GM12878 (cell line): ENCODE results near the gene NRG3.
"Not testable (repeated sequence)": the region's sequence is repeated elsewhere in the genome, so short reads cannot be mapped to it uniquely, and the experiment has no call there.

Source experiments
- GABPA ChIP-seq: IDR thresholded peaks from 2 replicates; pipeline ENCODE4 v1.6.1; 2014; ENCODE audit warnings: antibody characterized with exemption, low read depth, mild to moderate bottlenecking, inconsistent platforms
- POLR2A ChIP-seq: IDR thresholded peaks from 2 replicates; pipeline ENCODE4 v1.6.1; 2011; ENCODE audit warnings: low read depth, mild to moderate bottlenecking, low read length
- SREBF2 ChIP-seq: IDR thresholded peaks from 2 replicates; pipeline ENCODE4 v1.6.1; 2012; ENCODE audit warnings: mild to moderate bottlenecking, low read length
- TAF1 ChIP-seq: IDR thresholded peaks from 2 replicates; pipeline ENCODE4 v1.6.1; 2011; ENCODE audit warnings: mild to moderate bottlenecking, low read depth, low read length, borderline replicate concordance
- ZNF207 ChIP-seq: fragments of 450-650 bp; IDR thresholded peaks from 2 replicates; pipeline ENCODE4 v1.6.1; 2014; ENCODE audit warnings: antibody characterized with exemption, mild to moderate bottlenecking, borderline replicate concordance
- TF ChIP-seq, protein P1 (sequence below): IDR thresholded peaks from 2 replicates; pipeline ENCODE4 v1.6.1; 2012; ENCODE audit warnings: mild to moderate bottlenecking, low read depth, low read length
- TF ChIP-seq, protein P2 (sequence below), 3 experiments: IDR thresholded peaks in 2 of 3; conservative IDR thresholded peaks in 1 of 3; 2 replicates each; pipeline ENCODE4 v1.5.1; 2011; ENCODE audit warnings: low read depth in 3 of 3, low read length in 3 of 3, mild to moderate bottlenecking in 3 of 3, control low read depth in 2 of 3, moderate library complexity in 2 of 3, inconsistent platforms in 1 of 3, mixed read lengths in 1 of 3; ENCODE audit not compliant: control insufficient read depth in 2 of 3, insufficient read depth in 1 of 3; ENCODE audit errors: extremely low read depth in 1 of 3
- TF ChIP-seq, protein P3 (sequence below): fragments of 450-650 bp; IDR thresholded peaks from 2 replicates; pipeline ENCODE4 v1.6.1; 2017; ENCODE audit warnings: mild to moderate bottlenecking

DNA sequence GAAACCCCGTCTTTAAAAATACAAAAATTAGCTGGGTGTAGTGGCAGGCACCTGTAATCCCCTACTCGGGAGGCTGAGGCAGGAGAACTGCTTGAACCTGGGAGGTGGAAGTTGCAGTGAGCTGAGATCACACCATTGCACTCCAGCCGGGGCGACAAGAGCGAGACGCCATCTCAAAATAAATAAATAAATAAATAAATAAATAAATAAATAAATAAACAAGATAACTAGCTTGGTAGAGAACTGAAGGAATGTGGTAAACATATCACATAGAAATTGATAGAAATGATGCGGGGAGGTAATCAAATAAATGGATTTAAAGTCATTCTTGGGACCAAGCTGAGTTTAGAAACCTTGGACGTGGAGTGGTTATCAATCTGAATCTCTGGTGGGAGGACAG, 1131.5 kb downstream of the NRG3 start:
- TF ChIP-seq, protein P1, sequence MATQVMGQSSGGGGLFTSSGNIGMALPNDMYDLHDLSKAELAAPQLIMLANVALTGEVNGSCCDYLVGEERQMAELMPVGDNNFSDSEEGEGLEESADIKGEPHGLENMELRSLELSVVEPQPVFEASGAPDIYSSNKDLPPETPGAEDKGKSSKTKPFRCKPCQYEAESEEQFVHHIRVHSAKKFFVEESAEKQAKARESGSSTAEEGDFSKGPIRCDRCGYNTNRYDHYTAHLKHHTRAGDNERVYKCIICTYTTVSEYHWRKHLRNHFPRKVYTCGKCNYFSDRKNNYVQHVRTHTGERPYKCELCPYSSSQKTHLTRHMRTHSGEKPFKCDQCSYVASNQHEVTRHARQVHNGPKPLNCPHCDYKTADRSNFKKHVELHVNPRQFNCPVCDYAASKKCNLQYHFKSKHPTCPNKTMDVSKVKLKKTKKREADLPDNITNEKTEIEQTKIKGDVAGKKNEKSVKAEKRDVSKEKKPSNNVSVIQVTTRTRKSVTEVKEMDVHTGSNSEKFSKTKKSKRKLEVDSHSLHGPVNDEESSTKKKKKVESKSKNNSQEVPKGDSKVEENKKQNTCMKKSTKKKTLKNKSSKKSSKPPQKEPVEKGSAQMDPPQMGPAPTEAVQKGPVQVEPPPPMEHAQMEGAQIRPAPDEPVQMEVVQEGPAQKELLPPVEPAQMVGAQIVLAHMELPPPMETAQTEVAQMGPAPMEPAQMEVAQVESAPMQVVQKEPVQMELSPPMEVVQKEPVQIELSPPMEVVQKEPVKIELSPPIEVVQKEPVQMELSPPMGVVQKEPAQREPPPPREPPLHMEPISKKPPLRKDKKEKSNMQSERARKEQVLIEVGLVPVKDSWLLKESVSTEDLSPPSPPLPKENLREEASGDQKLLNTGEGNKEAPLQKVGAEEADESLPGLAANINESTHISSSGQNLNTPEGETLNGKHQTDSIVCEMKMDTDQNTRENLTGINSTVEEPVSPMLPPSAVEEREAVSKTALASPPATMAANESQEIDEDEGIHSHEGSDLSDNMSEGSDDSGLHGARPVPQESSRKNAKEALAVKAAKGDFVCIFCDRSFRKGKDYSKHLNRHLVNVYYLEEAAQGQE = not testable (repeated sequence)
- TF ChIP-seq, protein P2, sequence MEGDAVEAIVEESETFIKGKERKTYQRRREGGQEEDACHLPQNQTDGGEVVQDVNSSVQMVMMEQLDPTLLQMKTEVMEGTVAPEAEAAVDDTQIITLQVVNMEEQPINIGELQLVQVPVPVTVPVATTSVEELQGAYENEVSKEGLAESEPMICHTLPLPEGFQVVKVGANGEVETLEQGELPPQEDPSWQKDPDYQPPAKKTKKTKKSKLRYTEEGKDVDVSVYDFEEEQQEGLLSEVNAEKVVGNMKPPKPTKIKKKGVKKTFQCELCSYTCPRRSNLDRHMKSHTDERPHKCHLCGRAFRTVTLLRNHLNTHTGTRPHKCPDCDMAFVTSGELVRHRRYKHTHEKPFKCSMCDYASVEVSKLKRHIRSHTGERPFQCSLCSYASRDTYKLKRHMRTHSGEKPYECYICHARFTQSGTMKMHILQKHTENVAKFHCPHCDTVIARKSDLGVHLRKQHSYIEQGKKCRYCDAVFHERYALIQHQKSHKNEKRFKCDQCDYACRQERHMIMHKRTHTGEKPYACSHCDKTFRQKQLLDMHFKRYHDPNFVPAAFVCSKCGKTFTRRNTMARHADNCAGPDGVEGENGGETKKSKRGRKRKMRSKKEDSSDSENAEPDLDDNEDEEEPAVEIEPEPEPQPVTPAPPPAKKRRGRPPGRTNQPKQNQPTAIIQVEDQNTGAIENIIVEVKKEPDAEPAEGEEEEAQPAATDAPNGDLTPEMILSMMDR (IDR thresholded peaks at IDR 0.05 in 2 of 3, conservative IDR thresholded peaks at IDR 0.05 in 1 of 3; ENCODE audit: control insufficient read depth in 2 of 3, extremely low read depth in 1 of 3, insufficient read depth in 1 of 3, low read depth in 3 of 3, low read length in 3 of 3) = not testable (repeated sequence)
- TF ChIP-seq GABPA, TAF1, POLR2A, ZNF207, SREBF2: not testable (repeated sequence)
- TF ChIP-seq, protein P3, sequence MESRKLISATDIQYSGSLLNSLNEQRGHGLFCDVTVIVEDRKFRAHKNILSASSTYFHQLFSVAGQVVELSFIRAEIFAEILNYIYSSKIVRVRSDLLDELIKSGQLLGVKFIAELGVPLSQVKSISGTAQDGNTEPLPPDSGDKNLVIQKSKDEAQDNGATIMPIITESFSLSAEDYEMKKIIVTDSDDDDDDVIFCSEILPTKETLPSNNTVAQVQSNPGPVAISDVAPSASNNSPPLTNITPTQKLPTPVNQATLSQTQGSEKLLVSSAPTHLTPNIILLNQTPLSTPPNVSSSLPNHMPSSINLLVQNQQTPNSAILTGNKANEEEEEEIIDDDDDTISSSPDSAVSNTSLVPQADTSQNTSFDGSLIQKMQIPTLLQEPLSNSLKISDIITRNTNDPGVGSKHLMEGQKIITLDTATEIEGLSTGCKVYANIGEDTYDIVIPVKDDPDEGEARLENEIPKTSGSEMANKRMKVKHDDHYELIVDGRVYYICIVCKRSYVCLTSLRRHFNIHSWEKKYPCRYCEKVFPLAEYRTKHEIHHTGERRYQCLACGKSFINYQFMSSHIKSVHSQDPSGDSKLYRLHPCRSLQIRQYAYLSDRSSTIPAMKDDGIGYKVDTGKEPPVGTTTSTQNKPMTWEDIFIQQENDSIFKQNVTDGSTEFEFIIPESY = not testable (repeated sequence)
